Stimulated activated CD4-positive, alpha-beta T cell treated with anti-CD3 and anti-CD28 coated beads, Interleukin-1b, Interleukin-23, amount 100 ng/mL, for 4 hours (primary cell): Measurements from ENCODE around the gene VWA3B.
"Not testable (repeated sequence)": the region's sequence is repeated elsewhere in the genome, so short reads cannot be mapped to it uniquely, and the experiment has no call there.

Experiments used
- DNase-seq, 2 donors: peaks; one replicate each; pipeline ENCODE4 v3.0.0-alpha.2; 2020; ENCODE audit warnings: low read depth in 2 of 2

Gene VWA3B

GRCh38 chr2:98085649-98086048, 1.3 kb upstream of the VWA3B start:
- no peak for DNase-seq

GRCh38 chr2:98087447-98088020, 567 bp downstream of the VWA3B start:
- no peak for DNase-seq

GRCh38 chr2:98088261-98088660, 1.3 kb downstream of the VWA3B start:
- no peak for DNase-seq

GRCh38 chr2:98089941-98090340, 3.0 kb downstream of the VWA3B start:
- DNase-seq, result no peak

GRCh38 chr2:98090951-98091350, 4.0 kb downstream of the VWA3B start:
- DNase-seq, result no peak

GRCh38 chr2:98091738-98092137, 4.8 kb downstream of the VWA3B start:
- no peak for DNase-seq

GRCh38 chr2:98093146-98093545, 6.2 kb downstream of the VWA3B start:
- no peak for DNase-seq

- no peak for DNase-seq
Observed at GRCh38 chr2:98093611-98094010, 6.6 kb downstream of the VWA3B start.

GRCh38 chr2:98099939-98100743, 13.2 kb downstream of the VWA3B start:
- no peak for DNase-seq

GRCh38 chr2:98102315-98102714, 15.3 kb downstream of the VWA3B start:
- not testable (repeated sequence) for DNase-seq

- DNase-seq, result no peak
Observed at GRCh38 chr2:98102878-98103277, 15.9 kb downstream of the VWA3B start.

GRCh38 chr2:98108110-98108509, 21.1 kb downstream of the VWA3B start:
- no peak for DNase-seq

GRCh38 chr2:98110741-98111140, 23.8 kb downstream of the VWA3B start:
- DNase-seq, result no peak

- no peak for DNase-seq
Observed at GRCh38 chr2:98114643-98115330, 27.8 kb downstream of the VWA3B start.

- DNase-seq, result no peak
Observed at GRCh38 chr2:98118161-98118560, 31.2 kb downstream of the VWA3B start.

- DNase-seq, result no peak
Observed at GRCh38 chr2:98118852-98119251, 31.9 kb downstream of the VWA3B start.

- DNase-seq, result no peak
Observed at GRCh38 chr2:98121149-98121548, 34.2 kb downstream of the VWA3B start.

- no peak for DNase-seq
Observed at GRCh38 chr2:98122524-98122923, 35.6 kb downstream of the VWA3B start.

GRCh38 chr2:98123286-98123685, 36.3 kb downstream of the VWA3B start:
- DNase-seq, result no peak

GRCh38 chr2:98126061-98126460, 39.1 kb downstream of the VWA3B start:
- DNase-seq, result no peak

- DNase-seq, result no peak
Observed at GRCh38 chr2:98127229-98127989, 40.4 kb downstream of the VWA3B start.

GRCh38 chr2:98128556-98129109, 41.7 kb downstream of the VWA3B start:
- DNase-seq, result no peak
